Measurements from ENCODE around the gene ACAP3.

Gene ACAP3, protein sequence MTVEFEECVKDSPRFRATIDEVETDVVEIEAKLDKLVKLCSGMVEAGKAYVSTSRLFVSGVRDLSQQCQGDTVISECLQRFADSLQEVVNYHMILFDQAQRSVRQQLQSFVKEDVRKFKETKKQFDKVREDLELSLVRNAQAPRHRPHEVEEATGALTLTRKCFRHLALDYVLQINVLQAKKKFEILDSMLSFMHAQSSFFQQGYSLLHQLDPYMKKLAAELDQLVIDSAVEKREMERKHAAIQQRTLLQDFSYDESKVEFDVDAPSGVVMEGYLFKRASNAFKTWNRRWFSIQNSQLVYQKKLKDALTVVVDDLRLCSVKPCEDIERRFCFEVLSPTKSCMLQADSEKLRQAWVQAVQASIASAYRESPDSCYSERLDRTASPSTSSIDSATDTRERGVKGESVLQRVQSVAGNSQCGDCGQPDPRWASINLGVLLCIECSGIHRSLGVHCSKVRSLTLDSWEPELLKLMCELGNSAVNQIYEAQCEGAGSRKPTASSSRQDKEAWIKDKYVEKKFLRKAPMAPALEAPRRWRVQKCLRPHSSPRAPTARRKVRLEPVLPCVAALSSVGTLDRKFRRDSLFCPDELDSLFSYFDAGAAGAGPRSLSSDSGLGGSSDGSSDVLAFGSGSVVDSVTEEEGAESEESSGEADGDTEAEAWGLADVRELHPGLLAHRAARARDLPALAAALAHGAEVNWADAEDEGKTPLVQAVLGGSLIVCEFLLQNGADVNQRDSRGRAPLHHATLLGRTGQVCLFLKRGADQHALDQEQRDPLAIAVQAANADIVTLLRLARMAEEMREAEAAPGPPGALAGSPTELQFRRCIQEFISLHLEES

DNA sequence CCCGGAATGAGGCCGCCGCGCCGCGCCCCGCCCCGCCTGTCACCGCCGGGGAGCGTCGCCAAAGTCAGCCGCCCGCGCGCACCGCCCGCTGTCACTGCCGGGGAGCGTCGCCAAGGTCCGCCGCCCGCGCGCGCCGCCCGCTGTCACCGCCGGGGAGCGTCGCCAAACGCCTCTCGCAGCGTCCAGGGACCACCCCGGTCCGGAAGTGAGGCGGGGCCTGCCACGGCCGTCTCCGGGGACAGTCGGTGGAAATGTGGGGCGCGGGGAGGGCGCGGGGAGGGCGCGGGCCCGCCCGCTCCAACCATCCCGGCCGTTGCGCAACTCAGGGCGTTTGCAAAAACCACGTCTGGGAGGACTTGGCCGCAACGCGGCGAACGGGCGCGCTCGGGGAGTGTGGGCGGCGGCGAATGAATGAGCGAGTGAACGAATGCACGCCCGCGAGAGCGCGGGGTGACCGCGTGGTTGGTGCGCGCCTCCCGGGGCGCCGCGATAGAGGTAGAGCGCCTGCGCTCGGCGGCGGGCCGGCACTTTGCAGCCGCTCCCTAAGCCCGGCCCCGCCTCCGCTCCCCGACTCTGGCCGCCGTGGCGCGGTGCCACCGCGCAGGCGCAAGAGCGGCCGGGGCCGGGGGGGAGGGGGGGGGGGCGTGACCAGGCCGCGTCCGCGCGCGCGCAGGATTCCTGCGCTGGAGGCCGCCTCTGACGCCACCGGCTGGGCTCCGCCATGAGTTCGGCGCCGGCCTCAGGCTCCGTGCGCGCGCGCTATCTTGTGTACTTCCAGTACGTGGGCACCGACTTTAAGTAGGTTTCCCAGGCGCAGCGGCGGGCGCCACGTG is at the start of gene ACAP3, which contains the start of gene PUSL1:
TSS of gene ACAP3 (minus strand) at position 8 of the 833 bp plus-strand sequence. CDS start 115 bp downstream, outside the sequence.
TSS of gene PUSL1 (plus strand) at position 675 of the 833 bp plus-strand sequence. CDS start at position 722, 47 bp downstream.
- no peak for TF ChIP-seq CTCF (conservative IDR thresholded peaks at IDR 0.05; ENCODE audit: control insufficient read depth, insufficient read depth, low read depth, low read length)
- DNase-seq (ENCODE audit: low read depth), result peak; percentile 94
- H3K4me3 ChIP-seq (ENCODE audit: control insufficient read depth, low read depth, low read length), result peak within 1 kb of the TSS; percentile 62

DNA sequence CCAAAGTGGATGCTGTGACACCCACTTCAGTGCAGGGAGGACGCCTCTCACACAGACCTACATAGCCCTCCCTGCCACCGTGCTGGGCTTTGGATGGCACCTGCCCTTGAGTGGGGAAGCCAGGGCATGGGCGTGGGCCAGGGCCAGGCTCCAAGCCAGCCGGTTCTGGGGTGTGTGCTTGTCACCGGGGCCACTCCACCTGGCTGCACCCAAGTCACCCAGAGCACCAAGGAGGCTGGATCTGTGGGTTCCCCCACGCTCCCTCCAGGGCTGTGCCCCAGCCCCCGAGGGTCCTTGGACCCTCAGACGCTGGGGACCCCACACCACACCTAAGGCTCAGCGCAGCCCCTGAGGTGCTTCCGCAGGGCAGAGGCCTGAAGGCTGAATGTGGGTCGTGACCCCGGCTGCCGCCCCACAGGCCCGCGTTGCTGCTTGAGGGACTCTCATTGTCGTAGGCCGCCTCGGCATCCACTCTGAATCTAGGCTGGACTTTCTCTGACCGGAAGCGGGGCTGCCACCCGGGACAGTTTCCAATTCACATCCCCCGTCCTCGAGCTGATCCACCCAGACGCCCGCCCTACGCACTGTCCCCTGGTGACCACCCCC is 49.2 kb upstream of the ACAP3 start:
- TF ChIP-seq CTCF (conservative IDR thresholded peaks at IDR 0.05; ENCODE audit: control insufficient read depth, insufficient read depth, low read depth, low read length), result no peak
- H3K4me3 ChIP-seq (ENCODE audit: control insufficient read depth, low read depth, low read length), result peak overlapping the region; percentile 86
- no peak for DNase-seq (ENCODE audit: low read depth)

DNA sequence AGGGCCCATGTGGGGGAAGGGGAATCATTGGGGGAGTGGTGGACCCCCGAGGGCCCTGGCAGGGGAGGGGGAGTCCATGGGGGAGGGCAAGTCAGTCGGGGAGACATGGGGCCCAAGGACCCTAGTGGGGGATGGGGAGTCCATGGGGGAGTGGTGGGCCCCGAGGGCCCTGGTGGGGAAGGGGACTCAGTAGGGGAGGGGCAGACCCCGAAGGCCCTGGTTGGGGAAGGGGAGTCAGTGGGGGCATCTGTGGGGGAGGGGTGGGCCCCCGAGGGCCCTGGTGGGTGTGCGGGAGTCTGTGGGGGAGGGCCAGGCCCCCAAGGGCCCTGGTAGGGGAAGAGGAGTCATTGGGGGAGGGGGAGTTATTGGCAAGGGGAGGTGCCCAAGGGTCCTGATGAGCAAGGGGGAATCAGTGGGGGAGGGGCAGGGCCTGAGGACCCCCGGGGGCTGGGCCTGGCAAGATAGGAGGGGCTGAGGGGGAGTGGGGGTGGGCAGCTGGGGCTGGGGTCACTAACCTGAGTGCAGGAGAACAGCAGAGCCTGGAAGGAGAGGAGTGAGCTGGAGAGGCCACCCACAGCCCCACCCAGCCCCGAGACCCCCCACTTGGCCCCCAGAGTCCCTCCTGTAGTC is 48.6 kb upstream of the ACAP3 start:
- TF ChIP-seq CTCF (conservative IDR thresholded peaks at IDR 0.05; ENCODE audit: control insufficient read depth, insufficient read depth, low read depth, low read length), result no peak
- no peak for DNase-seq (ENCODE audit: low read depth)
- peak overlapping the region; percentile 86 for H3K4me3 ChIP-seq (ENCODE audit: control insufficient read depth, low read depth, low read length)

DNA sequence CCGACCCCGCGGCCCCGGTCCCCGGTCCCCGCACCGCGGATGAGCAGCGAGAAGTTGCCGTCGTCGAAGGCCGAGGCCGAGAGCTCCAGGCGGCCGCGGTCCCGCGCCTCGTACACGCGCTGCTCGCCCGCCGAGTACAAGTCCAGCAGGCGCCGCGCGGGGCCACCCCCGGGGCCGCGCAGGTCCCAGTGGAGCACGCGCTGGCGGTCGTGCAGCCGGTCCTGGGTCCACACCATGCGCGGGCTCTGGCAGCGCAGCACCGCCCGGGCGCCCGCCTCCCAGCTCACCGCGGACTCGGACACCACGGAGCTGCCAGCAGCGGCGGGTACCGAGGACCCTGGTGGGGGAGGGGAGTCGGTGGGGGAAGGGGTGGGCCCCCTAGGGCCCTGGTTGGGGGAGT is 47.7 kb upstream of the ACAP3 start:
- no peak overlapping the region for H3K4me3 ChIP-seq (ENCODE audit: control insufficient read depth, low read depth, low read length)
- TF ChIP-seq CTCF (conservative IDR thresholded peaks at IDR 0.05; ENCODE audit: control insufficient read depth, insufficient read depth, low read depth, low read length), result no peak
- peak; percentile 42 for DNase-seq (ENCODE audit: low read depth)

DNA sequence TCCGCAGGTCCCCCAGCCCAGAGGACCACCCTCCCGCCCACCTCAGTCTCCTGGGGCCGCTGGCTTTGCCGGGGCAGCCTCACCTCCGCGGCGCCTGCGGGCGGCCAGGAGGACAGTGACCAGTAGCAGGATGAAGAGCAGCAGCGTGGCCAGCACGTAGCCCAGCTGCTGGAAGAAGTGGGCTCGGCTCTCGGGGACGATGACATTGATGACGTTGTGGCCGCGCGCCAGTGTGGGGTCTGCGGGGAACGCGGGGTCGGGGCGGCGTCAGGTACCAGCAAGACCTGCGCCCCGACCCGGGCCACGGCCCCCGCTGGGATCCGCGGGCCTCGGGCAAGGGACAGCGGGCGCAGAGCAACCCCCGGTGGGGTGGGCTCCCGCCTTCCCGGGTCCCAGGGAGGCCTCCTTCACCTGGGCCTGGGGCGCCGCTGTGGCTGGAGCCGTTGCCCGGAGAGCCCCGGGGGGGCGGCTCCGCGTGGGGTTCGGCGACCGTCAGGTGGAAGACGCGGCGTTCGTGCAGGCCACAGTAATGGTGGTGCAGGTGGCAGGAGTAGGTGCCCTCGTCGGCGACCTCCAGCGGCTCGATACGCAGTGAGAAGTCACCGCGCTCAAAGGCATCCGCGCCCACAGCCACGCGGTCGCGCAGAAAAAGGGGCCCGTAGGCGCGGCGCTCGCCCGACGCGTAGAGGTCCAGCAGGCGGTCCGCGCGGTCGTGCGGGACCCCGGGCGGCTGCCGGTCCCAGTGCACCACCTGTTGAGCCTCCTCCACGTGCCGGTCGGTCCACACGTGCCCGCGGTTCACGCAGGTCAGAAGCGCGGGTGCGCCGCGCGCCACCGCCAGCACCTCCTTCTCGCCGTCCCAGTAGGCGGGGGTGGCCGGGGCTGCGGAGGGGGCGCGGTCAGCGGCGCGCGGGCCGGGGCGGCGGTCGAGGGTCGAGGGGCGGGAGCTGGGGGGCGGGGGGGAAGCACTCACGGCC is 46.8 kb upstream of the ACAP3 start:
- H3K4me3 ChIP-seq (ENCODE audit: control insufficient read depth, low read depth, low read length), result no peak overlapping the region
- no peak for DNase-seq (ENCODE audit: low read depth)

More for the DNA sequence above, 46.8 kb upstream of the ACAP3 start:
- TF ChIP-seq CTCF (conservative IDR thresholded peaks at IDR 0.05; ENCODE audit: control insufficient read depth, insufficient read depth, low read depth, low read length), result no peak
